ENCODE results near the gene ASXL3.

The ASXL3 gene

GRCh38 chr18:33585431-33585775, 7.4 kb downstream of the ASXL3 start:
- TF ChIP-seq TAF1 (IDR thresholded peaks at IDR 0.05; ENCODE audit: borderline replicate concordance, insufficient read depth, low read length) (no peak), SIN3A (IDR thresholded peaks at IDR 0.05; ENCODE audit: borderline replicate concordance, insufficient read depth, low read length) (no peak), REST (IDR thresholded peaks at IDR 0.05; ENCODE audit: insufficient read depth in 1 of 2, low read depth in 2 of 2, low read length in 2 of 2) (no peak)

GRCh38 chr18:33588361-33588760, 10.3 kb downstream of the ASXL3 start:
- TF ChIP-seq FOXP2 (optimal IDR thresholded peaks at IDR 0.05; ENCODE audit: borderline replicate concordance, extremely low read depth, extremely low read length, insufficient read depth), result no peak
- TF ChIP-seq REST (IDR thresholded peaks at IDR 0.05; ENCODE audit: insufficient read depth in 1 of 2, low read depth in 2 of 2, low read length in 2 of 2), result no peak
- no peak for TF ChIP-seq TAF1 (IDR thresholded peaks at IDR 0.05; ENCODE audit: borderline replicate concordance, insufficient read depth, low read length)
- no peak for TF ChIP-seq POLR2AphosphoS5 (IDR thresholded peaks at IDR 0.05; ENCODE audit: low read depth, low read length)
- no peak for TF ChIP-seq SIN3A (IDR thresholded peaks at IDR 0.05; ENCODE audit: borderline replicate concordance, insufficient read depth, low read length)

- TF ChIP-seq FOXP2 (optimal IDR thresholded peaks at IDR 0.05; ENCODE audit: borderline replicate concordance, extremely low read depth, extremely low read length, insufficient read depth) (no peak), SIN3A (IDR thresholded peaks at IDR 0.05; ENCODE audit: borderline replicate concordance, insufficient read depth, low read length) (no peak), REST (IDR thresholded peaks at IDR 0.05; ENCODE audit: insufficient read depth in 1 of 2, low read depth in 2 of 2, low read length in 2 of 2) (no peak), POLR2AphosphoS5 (IDR thresholded peaks at IDR 0.05; ENCODE audit: low read depth, low read length) (no peak), TAF1 (IDR thresholded peaks at IDR 0.05; ENCODE audit: borderline replicate concordance, insufficient read depth, low read length) (no peak)
Observed at GRCh38 chr18:33593261-33593660, 15.2 kb downstream of the ASXL3 start.

- TF ChIP-seq POLR2AphosphoS5 (IDR thresholded peaks at IDR 0.05; ENCODE audit: low read depth, low read length), result no peak
- no peak for TF ChIP-seq FOXP2 (optimal IDR thresholded peaks at IDR 0.05; ENCODE audit: borderline replicate concordance, extremely low read depth, extremely low read length, insufficient read depth)
- no peak for TF ChIP-seq SIN3A (IDR thresholded peaks at IDR 0.05; ENCODE audit: borderline replicate concordance, insufficient read depth, low read length)
- TF ChIP-seq TAF1 (IDR thresholded peaks at IDR 0.05; ENCODE audit: borderline replicate concordance, insufficient read depth, low read length), result no peak
- no peak for TF ChIP-seq REST (IDR thresholded peaks at IDR 0.05; ENCODE audit: insufficient read depth in 1 of 2, low read depth in 2 of 2, low read length in 2 of 2)
Observed at GRCh38 chr18:33594799-33595198, 16.8 kb downstream of the ASXL3 start.

GRCh38 chr18:33596178-33596854, 18.3 kb downstream of the ASXL3 start:
- TF ChIP-seq FOXP2 (optimal IDR thresholded peaks at IDR 0.05; ENCODE audit: borderline replicate concordance, extremely low read depth, extremely low read length, insufficient read depth) (no peak), TAF1 (IDR thresholded peaks at IDR 0.05; ENCODE audit: borderline replicate concordance, insufficient read depth, low read length) (no peak), POLR2AphosphoS5 (IDR thresholded peaks at IDR 0.05; ENCODE audit: low read depth, low read length) (no peak), REST (IDR thresholded peaks at IDR 0.05; ENCODE audit: insufficient read depth in 1 of 2, low read depth in 2 of 2, low read length in 2 of 2) (no peak), SIN3A (IDR thresholded peaks at IDR 0.05; ENCODE audit: borderline replicate concordance, insufficient read depth, low read length) (no peak)

Data from PFSK-1 (cell line).